ENCODE results near the gene SLC43A3. TPM values are rescaled to one million over a fixed set of nuclear protein-coding genes. Genes with fewer than 3 reads are reported as not detected.

Gene SLC43A3
- total and polyA plus RNA-seq, 2 experiments from 2014 or later, result 19.3 to 20.7 TPM

Small RNAs within 50 kb of the gene (small RNA-seq; reads per million reads assigned to genes)
- gene RNA5SP341, result not detected

Other genes starting within 250 kb of the SLC43A3 start
- 0.10 TPM in 1 of 2 replicates, not detected in the other for gene LRRC55, start 245.2 kb downstream of the SLC43A3 start, total RNA-seq
- gene LRRC55, start 245.2 kb downstream of the SLC43A3 start, polyA plus RNA-seq, result not detected in 2 replicates
- gene APLNR, start 189.9 kb downstream of the SLC43A3 start, total RNA-seq, result 0.48 and 1.9 TPM in 2 replicates
- gene APLNR, start 189.9 kb downstream of the SLC43A3 start, polyA plus RNA-seq, result 3.3 and 3.9 TPM in 2 replicates
- gene TNKS1BP1, start 102.2 kb downstream of the SLC43A3 start, total RNA-seq, result 30.7 and 54.9 TPM in 2 replicates
- gene TNKS1BP1, start 102.2 kb downstream of the SLC43A3 start, polyA plus RNA-seq, result 104 and 114 TPM in 2 replicates
- 64.6 and 68.6 TPM in 2 replicates for gene SSRP1, start 91.2 kb downstream of the SLC43A3 start, total RNA-seq
- 34.0 and 42.3 TPM in 2 replicates for gene SSRP1, start 91.2 kb downstream of the SLC43A3 start, polyA plus RNA-seq
- gene P2RX3, start 88.8 kb downstream of the SLC43A3 start, total RNA-seq, result 0.16 TPM in 1 of 2 replicates, not detected in the other
- gene P2RX3, start 88.8 kb downstream of the SLC43A3 start, polyA plus RNA-seq, result not detected in 2 replicates
- not detected in 2 replicates for gene PRG3, start 46.0 kb downstream of the SLC43A3 start, total RNA-seq
- gene PRG3, start 46.0 kb downstream of the SLC43A3 start, polyA plus RNA-seq, result not detected in 2 replicates
- not detected in 2 replicates for gene PRG2, start 36.5 kb downstream of the SLC43A3 start, total RNA-seq
- not detected in 2 replicates for gene PRG2, start 36.5 kb downstream of the SLC43A3 start, polyA plus RNA-seq
- gene RTN4RL2, start 33.4 kb upstream of the SLC43A3 start, total RNA-seq, result 1.4 and 2.4 TPM in 2 replicates
- gene RTN4RL2, start 33.4 kb upstream of the SLC43A3 start, polyA plus RNA-seq, result 5.8 and 10.6 TPM in 2 replicates
- gene SLC43A1, start 88.6 kb upstream of the SLC43A3 start, total RNA-seq, result 40.4 and 42.2 TPM in 2 replicates
- gene SLC43A1, start 88.6 kb upstream of the SLC43A3 start, polyA plus RNA-seq, result 23.4 and 39.5 TPM in 2 replicates
- 23.3 and 31.2 TPM in 2 replicates for gene TIMM10, start 103.6 kb upstream of the SLC43A3 start, total RNA-seq
- 84.0 and 99.4 TPM in 2 replicates for gene TIMM10, start 103.6 kb upstream of the SLC43A3 start, polyA plus RNA-seq
- not detected in 2 replicates for gene SMTNL1, start 110.5 kb upstream of the SLC43A3 start, total RNA-seq
- 0.19 TPM in 1 of 2 replicates, not detected in the other for gene SMTNL1, start 110.5 kb upstream of the SLC43A3 start, polyA plus RNA-seq
- 40.6 and 45.7 TPM in 2 replicates for gene UBE2L6, start 140.6 kb upstream of the SLC43A3 start, total RNA-seq
- gene UBE2L6, start 140.6 kb upstream of the SLC43A3 start, polyA plus RNA-seq, result 109 and 113 TPM in 2 replicates
- 123 and 129 TPM in 2 replicates for gene SERPING1, start 170.6 kb upstream of the SLC43A3 start, total RNA-seq
- 445 and 476 TPM in 2 replicates for gene SERPING1, start 170.6 kb upstream of the SLC43A3 start, polyA plus RNA-seq
- gene YPEL4, start 222.8 kb upstream of the SLC43A3 start, total RNA-seq, result 0.90 and 2.8 TPM in 2 replicates
- gene YPEL4, start 222.8 kb upstream of the SLC43A3 start, polyA plus RNA-seq, result 3.9 and 4.1 TPM in 2 replicates
- gene CLP1, start 230.6 kb upstream of the SLC43A3 start, total RNA-seq, result 13.4 and 15.4 TPM in 2 replicates
- 9.1 and 18.5 TPM in 2 replicates for gene CLP1, start 230.6 kb upstream of the SLC43A3 start, polyA plus RNA-seq
- 41.3 and 45.7 TPM in 2 replicates for gene ZDHHC5, start 241.0 kb upstream of the SLC43A3 start, total RNA-seq
- 35.9 and 42.3 TPM in 2 replicates for gene ZDHHC5, start 241.0 kb upstream of the SLC43A3 start, polyA plus RNA-seq

Measured in hepatocyte (in vitro differentiated cells).